Loucy (cell line): Measurements from ENCODE around the gene ZBTB11.
"Not testable (repeated sequence)": the region's sequence is repeated elsewhere in the genome, so short reads cannot be mapped to it uniquely, and the experiment has no call there.

Source experiments
- CTCF ChIP-seq: fragments of 200-600 bp; sonication (generic); conservative IDR thresholded peaks from 2 replicates; pipeline ENCODE4 v1.5.1; 2014; ENCODE audit warnings: mild to moderate bottlenecking, antibody characterized with exemption, low read length
- EZH2phosphoT487 ChIP-seq: fragments of 200-600 bp; IDR thresholded peaks from 2 replicates; pipeline ENCODE4 v1.6.1; 2018; ENCODE audit warnings: antibody characterized with exemption, mild to moderate bottlenecking, moderate library complexity, borderline replicate concordance

DNA sequence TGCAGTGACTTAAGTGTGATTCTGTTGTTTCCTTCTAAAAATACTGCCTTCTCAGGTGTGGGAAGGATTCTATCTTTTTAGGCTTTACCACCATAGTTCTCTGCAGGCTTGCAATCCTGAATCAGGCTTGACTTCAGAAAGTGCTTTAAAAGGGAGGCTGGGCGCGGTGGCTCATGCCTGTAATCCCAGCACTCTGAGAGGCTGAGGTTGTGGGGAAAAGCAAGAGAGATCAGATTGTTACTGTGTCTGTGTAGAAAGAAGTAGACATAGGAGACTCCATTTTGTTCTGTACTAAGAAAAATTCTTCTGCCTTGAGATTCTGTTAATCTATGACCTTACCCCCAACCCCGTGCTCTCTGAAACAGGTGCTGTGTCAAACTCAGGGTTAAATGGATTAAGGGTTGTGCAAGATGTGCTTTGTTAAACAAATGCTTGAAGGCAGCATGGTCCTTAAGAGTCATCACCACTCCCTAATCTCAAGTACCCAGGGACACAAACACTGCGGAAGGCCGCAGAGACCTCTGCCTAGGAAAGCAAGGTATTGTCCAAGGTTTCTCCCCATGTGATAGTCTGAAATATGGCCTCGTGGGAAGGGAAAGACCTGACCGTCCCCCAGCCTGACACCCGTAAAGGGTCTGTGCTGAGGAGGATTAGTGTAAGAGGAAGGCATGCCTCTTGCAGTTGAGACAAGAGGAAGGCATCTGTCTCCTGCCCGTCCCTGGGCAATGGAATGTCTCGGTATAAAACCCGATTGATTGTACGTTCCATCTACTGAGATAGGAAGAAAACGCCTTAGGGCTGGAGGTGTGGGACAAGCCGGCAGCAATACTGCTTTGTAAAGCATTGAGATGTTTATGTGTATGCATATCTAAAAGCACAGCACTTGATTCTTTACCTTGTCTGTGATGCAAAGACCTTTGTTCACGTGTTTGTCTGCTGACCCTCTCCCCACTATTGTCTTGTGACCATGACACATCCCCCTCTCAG lies 15.0 kb upstream of the ZBTB11 start:
- TF ChIP-seq CTCF, EZH2phosphoT487: not testable (repeated sequence)
